Measurements from ENCODE around the gene ADAMTS20. TPM values are rescaled to one million over a fixed set of nuclear protein-coding genes. Genes with fewer than 3 reads are reported as not detected.

ADAMTS20 gene
- total RNA-seq, 1 experiment from 2014 or later, result 2.7 TPM

DNA sequence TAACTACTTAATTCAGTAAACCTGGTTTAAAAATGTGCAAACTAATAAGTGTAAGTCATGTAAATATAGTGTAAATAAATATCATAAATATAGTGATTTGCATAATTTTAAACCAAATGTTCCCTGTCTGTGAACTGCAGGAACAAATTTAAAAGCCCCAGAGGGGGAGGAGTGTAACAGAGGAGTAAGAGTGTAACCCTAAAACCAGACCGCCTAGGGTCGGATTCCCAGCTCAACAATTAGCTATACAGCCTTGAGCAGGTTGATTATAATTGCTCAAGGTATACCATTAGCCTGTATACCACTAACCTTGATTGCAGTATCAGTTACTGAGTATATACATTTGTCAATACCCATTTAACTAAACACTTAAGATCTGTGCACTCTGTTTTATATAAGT, 218.4 kb downstream of the ADAMTS20 start:
- Histone ChIP-seq H3K27me3 (ENCODE audit: insufficient read depth, low read length) (no peaks in the 10 kb centered on the region), H3K14ac (ENCODE audit: insufficient read depth, low read length) (no peak overlapping the region), H2AFZ (ENCODE audit: low read length) (no peak overlapping the region), H2BK12ac (ENCODE audit: insufficient read length, low read depth, low read length) (no peak overlapping the region), H4K20me1 (ENCODE audit: control insufficient read depth, insufficient read depth, insufficient read length) (no peaks in the 10 kb centered on the region), H3K23ac (ENCODE audit: insufficient read length, low read depth, low read length) (no peak overlapping the region), H4K91ac (ENCODE audit: insufficient read length, low read depth, low read length) (no peak overlapping the region), H3K9me3 (ENCODE audit: control insufficient read depth, low read depth, low read length) (no peaks in the 10 kb centered on the region), H4K5ac (ENCODE audit: insufficient read length, low read depth, low read length) (no peak overlapping the region), H3T11ph (ENCODE audit: low read length) (no peak overlapping the region), H3K4me2 (ENCODE audit: insufficient read depth, insufficient read length, low read length) (no peak overlapping the region), H3K56ac (ENCODE audit: insufficient read length, low read depth, low read length) (no peak overlapping the region), H2BK20ac (ENCODE audit: low read depth, low read length, poor library complexity, severe bottlenecking) (no peak overlapping the region), H2BK15ac (ENCODE audit: low read depth, low read length) (no peak overlapping the region), H2BK5ac (ENCODE audit: insufficient read length, low read length) (no peak overlapping the region), H4K8ac (replicated peaks; ENCODE audit: insufficient read length, low read depth, low read length) (no peak overlapping the region), H3K79me1 (ENCODE audit: insufficient read depth, low read depth, low read length, poor library complexity, severe bottlenecking) (no peaks in the 10 kb centered on the region), H3K4ac (ENCODE audit: low read depth, low read length) (no peak overlapping the region), H3K4me1 (ENCODE audit: insufficient read depth, low read length) (no peaks in the 10 kb centered on the region), H3K79me2 (ENCODE audit: insufficient read depth, low read length) (no peaks in the 10 kb centered on the region), H3K23me2 (ENCODE audit: insufficient read length, low read depth, low read length, poor library complexity, severe bottlenecking) (no peaks in the 10 kb centered on the region), H3K18ac (ENCODE audit: insufficient read length, low read depth, low read length) (no peak overlapping the region), H3K9ac (ENCODE audit: extremely low read depth, insufficient read length, low read length) (no peak overlapping the region), H3K27ac (ENCODE audit: insufficient read length, low read depth, low read length) (no peak overlapping the region), H2BK120ac (ENCODE audit: low read depth, low read length, poor library complexity, severe bottlenecking) (no peak overlapping the region), H2AK5ac (ENCODE audit: insufficient read length, low read length) (no peak overlapping the region)
- DNase-seq, result no peak
- Mint-ChIP-seq H3K27me3 (ENCODE audit: low read depth) (no peaks in the 10 kb centered on the region), H3K36me3 (ENCODE audit: insufficient read depth in 1 of 3, low read depth in 3 of 3) (peaks cover 0 to 18% (median 2%) of the 10 kb centered on the region in 3 experiments; a peak in 6 of 7 replicates), H3K27ac (no peak overlapping the region), H3K9me3 (peaks cover 14 to 25% of the 10 kb centered on the region in 2 experiments; a peak in 4 of 5 replicates), H3K4me3 (no peak overlapping the region), H3K4me1 (peaks cover 6 to 14% of the 10 kb centered on the region in 2 experiments)
- WGBS (ENCODE audit: extremely low coverage, insufficient read length, low lambda C conversion rate), result no CpG with 5 or more reads among the region's 2 CpGs
- TF ChIP-seq, protein P1, sequence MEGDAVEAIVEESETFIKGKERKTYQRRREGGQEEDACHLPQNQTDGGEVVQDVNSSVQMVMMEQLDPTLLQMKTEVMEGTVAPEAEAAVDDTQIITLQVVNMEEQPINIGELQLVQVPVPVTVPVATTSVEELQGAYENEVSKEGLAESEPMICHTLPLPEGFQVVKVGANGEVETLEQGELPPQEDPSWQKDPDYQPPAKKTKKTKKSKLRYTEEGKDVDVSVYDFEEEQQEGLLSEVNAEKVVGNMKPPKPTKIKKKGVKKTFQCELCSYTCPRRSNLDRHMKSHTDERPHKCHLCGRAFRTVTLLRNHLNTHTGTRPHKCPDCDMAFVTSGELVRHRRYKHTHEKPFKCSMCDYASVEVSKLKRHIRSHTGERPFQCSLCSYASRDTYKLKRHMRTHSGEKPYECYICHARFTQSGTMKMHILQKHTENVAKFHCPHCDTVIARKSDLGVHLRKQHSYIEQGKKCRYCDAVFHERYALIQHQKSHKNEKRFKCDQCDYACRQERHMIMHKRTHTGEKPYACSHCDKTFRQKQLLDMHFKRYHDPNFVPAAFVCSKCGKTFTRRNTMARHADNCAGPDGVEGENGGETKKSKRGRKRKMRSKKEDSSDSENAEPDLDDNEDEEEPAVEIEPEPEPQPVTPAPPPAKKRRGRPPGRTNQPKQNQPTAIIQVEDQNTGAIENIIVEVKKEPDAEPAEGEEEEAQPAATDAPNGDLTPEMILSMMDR (conservative IDR thresholded peaks at IDR 0.05), result no peak
